Mucosa of stomach (tissue), 1 donor: ENCODE measurements around the gene VAV3.

Source experiments
- H3K27me3 ChIP-seq: one replicate; pipeline ENCODE4 v1.7.0; 2013; ENCODE audit warnings: mild to moderate bottlenecking, low read length; ENCODE audit not compliant: control insufficient read depth, insufficient read depth
- H3K36me3 ChIP-seq: one replicate; pipeline ENCODE4 v1.7.0; 2013; ENCODE audit warnings: low read length; ENCODE audit not compliant: control insufficient read depth, insufficient read depth
- H3K4me1 ChIP-seq: one replicate; pipeline ENCODE4 v1.7.0; 2013; ENCODE audit warnings: mild to moderate bottlenecking, low read length; ENCODE audit not compliant: control insufficient read depth, insufficient read depth
- H3K4me3 ChIP-seq: one replicate; pipeline ENCODE4 v1.7.0; 2013; ENCODE audit warnings: low read length
- H3K9ac ChIP-seq: one replicate; pipeline ENCODE4 v1.7.0; 2013; ENCODE audit warnings: mild to moderate bottlenecking, low read length, moderate library complexity
- H3K9me3 ChIP-seq: one replicate; pipeline ENCODE4 v1.7.0; 2013; ENCODE audit warnings: mild to moderate bottlenecking, low read length, moderate library complexity; ENCODE audit not compliant: control insufficient read depth
- donor health status: Pancreatic carcinoma.

Gene VAV3

GRCh38 chr1:107776900-107777663 lies 187.9 kb downstream of the VAV3 start:
- no peaks in the 10 kb centered on the region for H3K9me3 ChIP-seq
- no peak overlapping the region for H3K4me3 ChIP-seq
- no peak overlapping the region for H3K9ac ChIP-seq

GRCh38 chr1:107771377-107771776 lies 193.6 kb downstream of the VAV3 start:
- H3K4me3 ChIP-seq = no peak overlapping the region
- H3K36me3 ChIP-seq = no peaks in the 10 kb centered on the region
- H3K27me3 ChIP-seq = no peaks in the 10 kb centered on the region
- H3K9me3 ChIP-seq = no peaks in the 10 kb centered on the region
- no peak overlapping the region for H3K9ac ChIP-seq
- H3K4me1 ChIP-seq = no peaks in the 10 kb centered on the region

More at GRCh38 chr1:107776900-107777663, 187.9 kb downstream of the VAV3 start:
- H3K27me3 ChIP-seq = no peaks in the 10 kb centered on the region
- no peaks in the 10 kb centered on the region for H3K36me3 ChIP-seq
- H3K4me1 ChIP-seq = no peaks in the 10 kb centered on the region

GRCh38 chr1:107767156-107767582 lies 197.8 kb downstream of the VAV3 start:
- Histone ChIP-seq H3K4me1 (no peaks in the 10 kb centered on the region), H3K36me3 (no peaks in the 10 kb centered on the region), H3K4me3 (no peak overlapping the region), H3K9ac (no peak overlapping the region), H3K27me3 (no peaks in the 10 kb centered on the region), H3K9me3 (no peaks in the 10 kb centered on the region)

GRCh38 chr1:107766533-107766932 lies 198.4 kb downstream of the VAV3 start:
- Histone ChIP-seq H3K36me3 (no peaks in the 10 kb centered on the region), H3K27me3 (no peaks in the 10 kb centered on the region), H3K9ac (no peak overlapping the region), H3K9me3 (no peaks in the 10 kb centered on the region), H3K4me3 (no peak overlapping the region), H3K4me1 (no peaks in the 10 kb centered on the region)

- Histone ChIP-seq H3K4me3 (no peak overlapping the region), H3K9me3 (no peaks in the 10 kb centered on the region), H3K9ac (no peak overlapping the region), H3K4me1 (no peaks in the 10 kb centered on the region), H3K27me3 (no peaks in the 10 kb centered on the region), H3K36me3 (no peaks in the 10 kb centered on the region)
These were observed 202.1 kb downstream of the VAV3 start for GRCh38 chr1:107762751-107763390.

GRCh38 chr1:107760065-107760464 lies 204.9 kb downstream of the VAV3 start:
- H3K4me3 ChIP-seq = no peak overlapping the region
- H3K27me3 ChIP-seq = no peaks in the 10 kb centered on the region
- H3K9me3 ChIP-seq = no peaks in the 10 kb centered on the region
- no peaks in the 10 kb centered on the region for H3K4me1 ChIP-seq
- H3K9ac ChIP-seq = no peak overlapping the region
- H3K36me3 ChIP-seq = no peaks in the 10 kb centered on the region

- Histone ChIP-seq H3K27me3 (no peaks in the 10 kb centered on the region), H3K36me3 (no peaks in the 10 kb centered on the region), H3K9ac (no peak overlapping the region), H3K4me3 (no peak overlapping the region), H3K4me1 (no peaks in the 10 kb centered on the region), H3K9me3 (no peaks in the 10 kb centered on the region)
These were observed 214.5 kb downstream of the VAV3 start for GRCh38 chr1:107750364-107750959.

- H3K9me3 ChIP-seq = no peaks in the 10 kb centered on the region
- H3K9ac ChIP-seq = no peak overlapping the region
- H3K4me1 ChIP-seq = no peaks in the 10 kb centered on the region
These were observed 216.4 kb downstream of the VAV3 start for GRCh38 chr1:107748531-107748930.

GRCh38 chr1:107741242-107741641 lies 223.7 kb downstream of the VAV3 start:
- Histone ChIP-seq H3K36me3 (no peaks in the 10 kb centered on the region), H3K9ac (no peak overlapping the region), H3K4me3 (no peak overlapping the region), H3K27me3 (no peaks in the 10 kb centered on the region), H3K4me1 (no peaks in the 10 kb centered on the region), H3K9me3 (no peaks in the 10 kb centered on the region)

More at GRCh38 chr1:107748531-107748930, 216.4 kb downstream of the VAV3 start:
- H3K27me3 ChIP-seq = no peaks in the 10 kb centered on the region
- no peaks in the 10 kb centered on the region for H3K36me3 ChIP-seq
- H3K4me3 ChIP-seq = no peak overlapping the region

GRCh38 chr1:107740579-107740978 lies 224.4 kb downstream of the VAV3 start:
- H3K9ac ChIP-seq = no peak overlapping the region
- no peaks in the 10 kb centered on the region for H3K36me3 ChIP-seq
- H3K9me3 ChIP-seq = no peaks in the 10 kb centered on the region
- H3K27me3 ChIP-seq = no peaks in the 10 kb centered on the region
- H3K4me1 ChIP-seq = no peaks in the 10 kb centered on the region
- H3K4me3 ChIP-seq = no peak overlapping the region

GRCh38 chr1:107739651-107740050 lies 225.3 kb downstream of the VAV3 start:
- no peak overlapping the region for H3K9ac ChIP-seq
- H3K4me3 ChIP-seq = no peak overlapping the region
- H3K4me1 ChIP-seq = no peaks in the 10 kb centered on the region
- H3K9me3 ChIP-seq = no peaks in the 10 kb centered on the region
- H3K27me3 ChIP-seq = no peaks in the 10 kb centered on the region
- no peaks in the 10 kb centered on the region for H3K36me3 ChIP-seq

GRCh38 chr1:107739201-107739600 lies 225.8 kb downstream of the VAV3 start:
- H3K36me3 ChIP-seq = no peaks in the 10 kb centered on the region
- H3K4me3 ChIP-seq = no peak overlapping the region
- H3K9ac ChIP-seq = no peak overlapping the region
- no peaks in the 10 kb centered on the region for H3K9me3 ChIP-seq
- no peaks in the 10 kb centered on the region for H3K27me3 ChIP-seq
- no peaks in the 10 kb centered on the region for H3K4me1 ChIP-seq
